Type B pancreatic cell (in vitro differentiated cells): ENCODE results near the gene FOXP4. TPM values are rescaled to one million over a fixed set of nuclear protein-coding genes. Genes with fewer than 3 reads are reported as not detected.

Experiments used
- DNase-seq: peaks from one replicate; pipeline ENCODE4 v3.0.0; 2021; ENCODE audit warnings: mixed read lengths; ENCODE audit not compliant: unreplicated experiment; ENCODE audit errors: extremely low spot score
- H3K27ac Mint-ChIP-seq: 2 replicates; pipeline ENCODE4 v1.8.0; 2021; ENCODE audit warnings: mild to moderate bottlenecking, mixed read lengths
- H3K27me3 Mint-ChIP-seq: 2 replicates; pipeline ENCODE4 v1.8.0; 2021; ENCODE audit warnings: mixed read lengths
- H3K36me3 Mint-ChIP-seq: 2 replicates; pipeline ENCODE4 v1.8.0; 2021; ENCODE audit warnings: mixed read lengths
- H3K4me1 Mint-ChIP-seq: one replicate; pipeline ENCODE4 v1.8.0; 2021; ENCODE audit warnings: mixed read lengths; ENCODE audit not compliant: unreplicated experiment
- H3K4me3 Mint-ChIP-seq: 2 replicates; pipeline ENCODE4 v1.8.0; 2021; ENCODE audit warnings: mild to moderate bottlenecking, mixed read lengths
- H3K9me3 Mint-ChIP-seq: 2 replicates; pipeline ENCODE4 v1.8.0; 2021; ENCODE audit warnings: mixed read lengths
- total RNA-seq: library from RNA; stranded (reverse); gene quantifications from 2 replicates; pipeline ENCODE4 v1.2.1, GENCODE V29; 2021; ENCODE audit warnings: low replicate concordance
- TF ChIP-seq, protein P1 (sequence below): fragments of 200-600 bp; sonication (generic); conservative IDR thresholded peaks from 2 replicates; pipeline ENCODE4 v1.5.0; 2021; ENCODE audit warnings: antibody characterized with exemption, mild to moderate bottlenecking

Gene FOXP4
- total RNA-seq, 1 donor from 2014 or later = 100 TPM

DNA sequence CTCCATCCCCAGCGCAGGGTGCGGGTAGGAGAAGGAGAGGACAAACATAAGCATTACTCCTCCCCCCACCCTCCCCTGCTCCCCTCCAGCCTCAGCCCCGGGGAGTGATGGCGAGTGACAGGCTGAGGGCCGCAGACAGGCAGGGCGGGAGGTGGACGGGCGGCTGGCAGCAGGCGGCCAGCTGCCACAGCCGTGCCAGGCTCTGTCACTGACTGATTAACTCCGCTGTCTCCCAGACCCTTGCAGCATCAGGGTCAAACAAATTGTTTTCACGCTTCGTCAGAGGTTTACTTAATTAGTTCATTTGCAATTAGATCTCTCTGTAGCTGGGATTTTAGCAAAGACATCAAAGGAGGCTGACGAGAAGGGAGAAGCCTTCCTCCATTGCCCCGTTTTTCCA, 41.9 kb downstream of the FOXP4 start:
- Mint-ChIP-seq H3K36me3 (peaks cover 15% of the 10 kb centered on the region), H3K27ac (no peak overlapping the region), H3K4me1 (peaks cover 58% of the 10 kb centered on the region), H3K27me3 (no peaks in the 10 kb centered on the region), H3K4me3 (peak overlapping the region; percentile 60), H3K9me3 (no peaks in the 10 kb centered on the region)
- DNase-seq = no peak
- TF ChIP-seq, protein P1, sequence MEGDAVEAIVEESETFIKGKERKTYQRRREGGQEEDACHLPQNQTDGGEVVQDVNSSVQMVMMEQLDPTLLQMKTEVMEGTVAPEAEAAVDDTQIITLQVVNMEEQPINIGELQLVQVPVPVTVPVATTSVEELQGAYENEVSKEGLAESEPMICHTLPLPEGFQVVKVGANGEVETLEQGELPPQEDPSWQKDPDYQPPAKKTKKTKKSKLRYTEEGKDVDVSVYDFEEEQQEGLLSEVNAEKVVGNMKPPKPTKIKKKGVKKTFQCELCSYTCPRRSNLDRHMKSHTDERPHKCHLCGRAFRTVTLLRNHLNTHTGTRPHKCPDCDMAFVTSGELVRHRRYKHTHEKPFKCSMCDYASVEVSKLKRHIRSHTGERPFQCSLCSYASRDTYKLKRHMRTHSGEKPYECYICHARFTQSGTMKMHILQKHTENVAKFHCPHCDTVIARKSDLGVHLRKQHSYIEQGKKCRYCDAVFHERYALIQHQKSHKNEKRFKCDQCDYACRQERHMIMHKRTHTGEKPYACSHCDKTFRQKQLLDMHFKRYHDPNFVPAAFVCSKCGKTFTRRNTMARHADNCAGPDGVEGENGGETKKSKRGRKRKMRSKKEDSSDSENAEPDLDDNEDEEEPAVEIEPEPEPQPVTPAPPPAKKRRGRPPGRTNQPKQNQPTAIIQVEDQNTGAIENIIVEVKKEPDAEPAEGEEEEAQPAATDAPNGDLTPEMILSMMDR = no peak

DNA sequence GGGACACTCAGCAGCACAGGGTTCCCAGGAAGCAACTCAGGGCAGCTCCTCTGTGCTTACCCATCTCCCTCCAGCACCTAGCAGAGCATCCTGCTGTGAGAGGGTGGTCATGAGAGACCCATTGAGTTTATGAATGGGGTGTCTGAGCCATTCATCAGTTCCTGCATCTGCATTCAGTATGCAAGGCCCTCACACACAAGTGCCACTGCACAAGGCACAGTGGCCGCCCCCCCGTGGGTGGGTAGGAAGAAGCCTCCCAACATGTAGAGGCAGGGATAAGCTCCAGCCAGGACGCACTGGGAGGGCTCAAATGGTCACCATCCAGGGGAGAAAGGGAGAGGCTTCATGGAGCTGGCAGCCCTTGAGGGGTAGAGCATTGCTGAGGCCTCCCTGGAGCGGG, 43.0 kb downstream of the FOXP4 start:
- peaks cover 15% of the 10 kb centered on the region for H3K36me3 Mint-ChIP-seq
- TF ChIP-seq, protein P1 = no peak
- H3K9me3 Mint-ChIP-seq = no peaks in the 10 kb centered on the region
- H3K4me1 Mint-ChIP-seq = peaks cover 50% of the 10 kb centered on the region
- no peak overlapping the region for H3K4me3 Mint-ChIP-seq
- no peak for DNase-seq
- no peak overlapping the region for H3K27ac Mint-ChIP-seq
- H3K27me3 Mint-ChIP-seq = no peaks in the 10 kb centered on the region

- H3K27ac Mint-ChIP-seq = peak overlapping the region; percentile 29
- no peaks in the 10 kb centered on the region for H3K27me3 Mint-ChIP-seq
- peaks cover 15% of the 10 kb centered on the region for H3K36me3 Mint-ChIP-seq
Measured at GRCh38 chr6:41589636-41590622, 43.7 kb downstream of the FOXP4 start.

DNA sequence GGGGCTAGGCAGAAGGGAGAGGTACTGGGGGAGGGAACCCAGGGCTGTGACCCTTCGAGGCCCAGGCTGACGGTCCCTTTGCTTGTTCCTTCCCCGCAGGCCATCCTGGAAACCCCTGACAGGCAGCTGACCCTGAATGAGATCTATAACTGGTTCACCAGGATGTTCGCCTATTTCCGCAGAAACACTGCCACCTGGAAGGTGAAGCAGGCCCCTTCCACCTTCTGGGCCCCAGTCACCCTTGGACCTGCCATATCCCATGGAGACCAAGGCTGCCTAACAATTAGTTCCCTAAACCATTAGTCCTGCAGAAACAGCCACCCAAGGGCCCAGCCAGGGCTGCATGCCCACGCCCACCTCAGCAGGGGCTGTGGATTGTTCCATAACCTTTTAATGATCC, 44.9 kb downstream of the FOXP4 start:
- Mint-ChIP-seq H3K4me1 (peaks cover 43% of the 10 kb centered on the region), H3K27me3 (no peaks in the 10 kb centered on the region), H3K4me3 (no peak overlapping the region), H3K36me3 (peaks cover 10% of the 10 kb centered on the region), H3K27ac (no peak overlapping the region), H3K9me3 (no peaks in the 10 kb centered on the region)
- DNase-seq = no peak
- TF ChIP-seq, protein P1 = no peak

More at GRCh38 chr6:41589636-41590622, 43.7 kb downstream of the FOXP4 start:
- peaks cover 50% of the 10 kb centered on the region for H3K4me1 Mint-ChIP-seq
- DNase-seq = no peak
- no peaks in the 10 kb centered on the region for H3K9me3 Mint-ChIP-seq
- H3K4me3 Mint-ChIP-seq = no peak overlapping the region
- TF ChIP-seq, protein P1 = no peak

GRCh38 chr6:41591859-41592502, 45.8 kb downstream of the FOXP4 start:
- TF ChIP-seq, protein P1 = peak; percentile 96
- no peaks in the 10 kb centered on the region for H3K27me3 Mint-ChIP-seq
- peak overlapping the region; percentile 55 for H3K27ac Mint-ChIP-seq
- peaks cover 10% of the 10 kb centered on the region for H3K36me3 Mint-ChIP-seq
- H3K9me3 Mint-ChIP-seq = no peaks in the 10 kb centered on the region
- H3K4me3 Mint-ChIP-seq = peak overlapping the region; percentile 41
- peaks cover 44% of the 10 kb centered on the region for H3K4me1 Mint-ChIP-seq
- peak; percentile 86 for DNase-seq
